GM12874 (cell line): ENCODE measurements around the gene SMIM14.

ENCODE experiments used
- TF ChIP-seq, protein P1 (sequence below): IDR thresholded peaks from 2 replicates; pipeline ENCODE4 v1.5.1; 2011; ENCODE audit warnings: low read depth, mild to moderate bottlenecking, control low read depth, low read length, moderate library complexity; ENCODE audit not compliant: insufficient read depth

Gene SMIM14

DNA sequence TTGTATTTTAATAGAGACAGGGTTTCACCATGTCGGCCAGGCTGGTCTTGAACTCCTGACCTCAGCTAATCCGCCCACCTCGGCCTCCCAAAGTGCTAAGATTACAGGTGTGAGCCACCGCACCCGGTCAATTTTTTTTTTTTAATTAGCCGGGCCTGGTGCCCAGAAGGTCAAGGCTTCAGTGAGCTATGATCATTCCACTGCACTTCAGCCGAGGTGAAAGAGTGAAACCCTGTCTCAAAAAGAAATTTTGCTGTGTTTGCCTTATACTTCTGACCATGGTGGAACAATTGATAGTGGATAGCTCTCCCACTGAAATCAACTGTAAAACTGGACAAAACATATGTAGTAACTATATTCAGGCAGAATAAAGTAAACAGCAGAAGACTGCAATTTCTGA lies 24.0 kb upstream of the SMIM14 start:
- TF ChIP-seq, protein P1, sequence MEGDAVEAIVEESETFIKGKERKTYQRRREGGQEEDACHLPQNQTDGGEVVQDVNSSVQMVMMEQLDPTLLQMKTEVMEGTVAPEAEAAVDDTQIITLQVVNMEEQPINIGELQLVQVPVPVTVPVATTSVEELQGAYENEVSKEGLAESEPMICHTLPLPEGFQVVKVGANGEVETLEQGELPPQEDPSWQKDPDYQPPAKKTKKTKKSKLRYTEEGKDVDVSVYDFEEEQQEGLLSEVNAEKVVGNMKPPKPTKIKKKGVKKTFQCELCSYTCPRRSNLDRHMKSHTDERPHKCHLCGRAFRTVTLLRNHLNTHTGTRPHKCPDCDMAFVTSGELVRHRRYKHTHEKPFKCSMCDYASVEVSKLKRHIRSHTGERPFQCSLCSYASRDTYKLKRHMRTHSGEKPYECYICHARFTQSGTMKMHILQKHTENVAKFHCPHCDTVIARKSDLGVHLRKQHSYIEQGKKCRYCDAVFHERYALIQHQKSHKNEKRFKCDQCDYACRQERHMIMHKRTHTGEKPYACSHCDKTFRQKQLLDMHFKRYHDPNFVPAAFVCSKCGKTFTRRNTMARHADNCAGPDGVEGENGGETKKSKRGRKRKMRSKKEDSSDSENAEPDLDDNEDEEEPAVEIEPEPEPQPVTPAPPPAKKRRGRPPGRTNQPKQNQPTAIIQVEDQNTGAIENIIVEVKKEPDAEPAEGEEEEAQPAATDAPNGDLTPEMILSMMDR, result no peak

- TF ChIP-seq, protein P1, result no peak
These were observed 22.1 kb upstream of the SMIM14 start for GRCh38 chr4:39660757-39661156.

- TF ChIP-seq, protein P1, result no peak
These were observed 21.4 kb upstream of the SMIM14 start for GRCh38 chr4:39660045-39660444.

DNA sequence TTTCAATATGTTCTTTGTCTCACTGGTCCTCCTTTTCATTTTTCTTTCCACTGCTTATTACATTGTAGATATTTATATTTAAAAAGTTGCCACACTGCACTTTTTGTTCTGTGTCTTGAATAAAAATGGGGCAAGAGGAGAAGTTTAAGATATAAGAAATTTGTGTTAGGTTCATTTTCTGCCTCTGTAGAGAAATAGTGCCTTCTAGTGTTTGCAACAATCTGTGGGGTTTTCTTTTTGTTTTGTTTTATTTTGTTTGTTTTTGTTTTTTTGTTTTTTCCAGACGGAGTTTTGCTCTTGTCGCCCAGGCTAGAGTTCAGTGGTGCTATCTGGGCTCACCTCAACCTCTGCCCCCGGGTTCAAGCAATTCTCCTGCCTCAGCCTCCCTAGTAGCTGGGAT lies 20.1 kb upstream of the SMIM14 start:
- TF ChIP-seq, protein P1, result no peak

- TF ChIP-seq, protein P1, result no peak
These were observed 18.8 kb upstream of the SMIM14 start for GRCh38 chr4:39657465-39657864.

- TF ChIP-seq, protein P1, result no peak
These were observed 17.2 kb upstream of the SMIM14 start for GRCh38 chr4:39655876-39656275.

DNA sequence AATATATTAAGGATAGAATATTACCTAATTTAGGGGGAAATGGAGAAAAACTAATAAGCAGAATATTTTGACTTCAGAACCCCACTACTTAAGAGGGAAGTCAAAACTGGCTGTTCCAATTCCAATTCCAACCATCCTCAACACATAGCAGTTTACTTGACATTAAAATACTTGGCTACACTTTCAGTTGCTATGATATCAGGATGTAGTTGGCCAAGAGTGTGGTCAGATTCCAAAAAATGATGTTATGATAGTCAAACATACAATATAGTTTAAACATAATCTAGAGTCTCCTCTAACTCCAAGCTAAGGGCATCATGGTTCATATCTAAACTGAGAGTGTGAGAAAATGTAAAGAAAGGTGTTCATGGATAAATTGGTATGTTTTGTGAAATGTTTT lies 16.5 kb upstream of the SMIM14 start:
- TF ChIP-seq, protein P1, result no peak

DNA sequence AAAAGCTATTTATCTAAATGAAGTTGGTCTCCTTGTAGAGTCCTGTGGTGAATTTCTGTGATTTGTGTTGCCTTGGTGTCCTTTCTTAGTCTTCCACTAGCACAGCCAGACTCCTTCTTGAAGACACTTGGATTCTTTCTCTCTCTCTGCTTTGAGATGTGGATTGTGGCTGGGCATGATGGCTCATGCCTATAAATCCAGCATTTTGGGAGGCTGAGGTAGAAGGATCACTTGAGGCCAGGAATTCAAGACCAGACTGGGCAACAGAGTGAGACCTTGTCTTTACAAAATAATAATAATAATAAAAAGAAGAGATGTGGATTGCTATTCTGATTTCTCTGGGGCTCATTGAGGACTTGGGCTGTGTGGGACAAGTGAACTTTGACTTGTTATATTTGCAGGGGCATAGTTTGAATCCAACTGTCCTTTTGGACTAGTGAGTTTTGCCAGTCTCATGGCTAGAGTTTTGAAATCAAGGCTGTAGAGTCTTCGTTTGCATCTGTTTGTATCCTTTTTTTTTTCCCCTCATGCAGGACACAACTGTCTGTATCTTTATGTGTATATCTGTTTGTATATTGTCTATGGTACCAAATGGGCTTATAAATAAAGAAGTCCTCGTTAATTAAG lies 11.1 kb upstream of the SMIM14 start:
- TF ChIP-seq, protein P1, result no peak
